Measurements from ENCODE around the gene NDUFAF2.
"Not testable (repeated sequence)": the region's sequence is repeated elsewhere in the genome, so short reads cannot be mapped to it uniquely, and the experiment has no call there.

Gene NDUFAF2, protein sequence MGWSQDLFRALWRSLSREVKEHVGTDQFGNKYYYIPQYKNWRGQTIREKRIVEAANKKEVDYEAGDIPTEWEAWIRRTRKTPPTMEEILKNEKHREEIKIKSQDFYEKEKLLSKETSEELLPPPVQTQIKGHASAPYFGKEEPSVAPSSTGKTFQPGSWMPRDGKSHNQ
- long read RNA-seq, donor 1, transcript NDUFAF2-201 (4 exons, 719 nt): major isoform, 48 of 63 reads
- long read RNA-seq, donor 1, partial matches to known transcripts: 12 of 63 reads
- long read RNA-seq, donor 1, other reads (novel, unspliced or antisense): 0 of 63 reads
- long read RNA-seq, donor 2, transcript NDUFAF2-201 (4 exons, 719 nt): major isoform, 15 of 26 reads
- long read RNA-seq, donor 2, partial matches to known transcripts: 10 of 26 reads
- long read RNA-seq, donor 2, other reads (novel, unspliced or antisense): 0 of 26 reads
- long read RNA-seq, donor 3, transcript NDUFAF2-201 (4 exons, 719 nt): major isoform, 18 of 19 reads
- long read RNA-seq, donor 3, partial matches to known transcripts: 0 of 19 reads
- long read RNA-seq, donor 3, other reads (novel, unspliced or antisense): 0 of 19 reads
- long read RNA-seq, donor 4, transcript NDUFAF2-201 (4 exons, 719 nt): major isoform, 22 of 81 reads
- long read RNA-seq, donor 4, partial matches to known transcripts: 58 of 81 reads
- long read RNA-seq, donor 4, other reads (novel, unspliced or antisense): 0 of 81 reads
- long read RNA-seq, donor 5, transcript NDUFAF2-201 (4 exons, 719 nt): major isoform, 26 of 29 reads
- long read RNA-seq, donor 5, partial matches to known transcripts: 0 of 29 reads
- long read RNA-seq, donor 5, other reads (novel, unspliced or antisense): 0 of 29 reads
- long read RNA-seq, donor 6, transcript NDUFAF2-201 (4 exons, 719 nt): major isoform, 17 of 24 reads
- long read RNA-seq, donor 6, partial matches to known transcripts: 5 of 24 reads
- long read RNA-seq, donor 6, other reads (novel, unspliced or antisense): 0 of 24 reads
- long read RNA-seq, donor 7, transcript NDUFAF2-201 (4 exons, 719 nt): major isoform, 28 of 144 reads
- long read RNA-seq, donor 7, partial matches to known transcripts: 115 of 144 reads
- long read RNA-seq, donor 7, other reads (novel, unspliced or antisense): 0 of 144 reads
- long read RNA-seq, donor 8, transcript NDUFAF2-201 (4 exons, 719 nt): major isoform, 19 of 21 reads
- long read RNA-seq, donor 8, partial matches to known transcripts: 0 of 21 reads
- long read RNA-seq, donor 8, other reads (novel, unspliced or antisense): 0 of 21 reads

DNA sequence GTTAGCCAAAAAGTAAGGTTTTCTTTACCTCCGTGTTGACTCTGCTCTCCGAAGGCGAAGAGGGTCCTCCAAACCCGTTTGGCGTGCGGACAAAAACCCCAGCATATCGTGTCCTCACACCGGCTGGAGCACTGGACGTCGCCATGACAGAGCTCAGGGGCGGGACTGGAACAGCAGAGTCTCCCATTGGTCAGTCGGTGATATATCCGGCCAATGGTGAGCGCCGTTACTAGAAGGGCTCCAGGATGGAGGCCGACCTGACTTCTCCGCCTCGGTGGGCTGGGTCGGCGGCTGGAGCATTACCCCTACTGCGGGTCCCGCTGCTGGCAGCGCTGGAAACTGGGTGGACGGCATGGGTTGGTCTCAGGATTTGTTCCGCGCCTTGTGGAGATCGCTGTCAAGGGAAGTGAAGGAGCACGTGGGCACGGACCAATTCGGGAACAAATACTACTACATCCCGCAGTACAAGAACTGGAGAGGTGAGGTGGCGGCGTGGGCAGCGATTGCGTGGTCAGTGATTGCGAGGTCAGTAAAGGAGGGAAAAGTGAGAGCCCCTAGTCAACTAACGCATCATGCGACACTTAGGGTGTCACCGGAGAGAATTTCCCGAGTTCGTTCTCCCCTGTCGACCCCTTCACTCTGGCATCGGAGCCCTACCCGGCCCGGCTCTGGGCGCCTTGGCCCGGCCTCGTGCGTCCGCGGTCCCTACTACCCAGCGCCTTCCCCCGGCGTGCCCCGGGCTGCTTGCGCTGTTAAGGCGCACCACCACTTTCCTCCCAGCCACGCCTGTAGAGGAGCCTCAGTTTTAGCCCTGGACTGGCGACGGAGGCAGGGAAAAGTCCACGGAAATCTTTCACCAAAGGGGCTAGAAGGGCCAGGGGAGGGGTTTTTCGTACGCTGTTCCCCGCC lies at the start of gene NDUFAF2, which contains the start of gene ERCC8:
TSS of gene NDUFAF2 (plus strand) at position 302 of the 909 bp plus-strand sequence. CDS start at position 353, 51 bp downstream.
TSS of gene ERCC8 (minus strand) at position 167 of the 909 bp plus-strand sequence. CDS start at position 105, 62 bp downstream.
- DNase-seq: peak; percentile 94

DNA sequence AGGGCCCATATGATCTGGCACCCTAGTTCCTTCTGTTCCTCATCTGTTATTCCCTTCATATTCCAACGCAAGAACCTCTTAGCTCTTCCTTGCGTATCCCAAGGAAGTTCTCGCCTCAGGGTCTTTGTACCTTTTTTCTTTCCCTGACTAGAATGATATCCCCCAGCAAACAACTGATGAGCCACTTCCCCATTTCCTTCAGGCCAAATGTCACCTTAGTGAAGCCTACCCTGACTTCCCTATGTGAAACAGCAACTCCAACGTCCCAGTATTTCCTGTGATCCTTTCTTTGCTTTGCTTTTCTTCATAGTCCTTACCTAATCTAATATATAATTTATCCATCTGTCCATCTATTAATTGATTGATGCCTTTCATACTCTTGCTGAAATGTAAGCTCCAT lies 48.0 kb upstream of the NDUFAF2 start:
- DNase-seq: no peak

DNA sequence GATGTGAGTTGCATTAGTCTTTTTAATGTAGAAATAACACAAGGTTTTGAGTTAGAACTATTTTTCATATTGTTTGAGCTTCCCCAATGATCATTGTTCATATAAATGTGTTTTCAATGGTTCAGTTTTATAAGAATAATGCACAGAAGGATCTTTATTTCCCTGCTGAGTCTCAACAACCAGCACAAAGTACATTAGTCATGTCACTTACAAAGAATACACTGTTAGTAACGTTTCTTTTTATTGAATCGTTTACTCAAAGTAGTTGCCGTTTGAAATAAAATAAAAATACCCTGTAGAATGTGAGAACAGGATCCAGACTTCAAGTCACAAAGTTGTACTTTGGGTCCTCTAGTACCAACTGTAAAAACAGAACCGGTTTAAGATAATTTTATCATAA lies 41.6 kb upstream of the NDUFAF2 start:
- DNase-seq: no peak

DNA sequence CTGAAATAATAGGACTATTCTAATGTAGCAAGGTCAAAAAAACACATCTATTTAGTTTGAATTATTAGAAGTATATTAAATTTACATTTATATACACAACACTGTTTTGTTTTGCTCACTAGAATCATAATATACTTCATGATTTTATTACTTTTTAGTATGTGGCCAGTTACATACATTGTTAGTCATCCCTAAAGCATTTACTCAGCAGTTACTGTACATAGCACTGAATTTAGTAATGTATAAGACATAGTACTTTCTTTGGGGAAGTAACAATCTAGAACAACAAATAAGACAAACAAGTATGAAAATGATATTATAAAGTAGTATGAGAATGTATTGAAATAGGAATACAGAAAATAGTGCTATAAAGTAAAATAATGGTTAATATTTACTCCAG lies 28.4 kb upstream of the NDUFAF2 start:
- DNase-seq: no peak

DNA sequence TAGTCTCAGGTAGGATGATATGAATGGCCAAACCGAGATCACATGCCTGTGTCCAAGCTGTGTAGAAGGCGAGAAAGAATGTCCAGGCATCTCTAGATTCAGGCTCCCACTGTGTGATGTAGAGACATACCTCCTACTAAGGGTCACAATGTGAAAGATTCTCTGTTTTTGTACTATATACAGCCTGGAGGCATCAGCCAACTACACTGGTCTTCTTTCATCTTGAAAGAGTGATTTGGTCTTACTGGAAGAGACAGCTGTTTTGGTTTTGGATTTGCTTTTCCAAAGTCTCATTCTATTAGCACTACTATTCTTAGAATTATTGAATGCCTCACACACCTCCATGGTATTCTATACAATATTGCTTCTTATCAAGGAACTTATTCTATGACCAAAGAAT lies 26.5 kb upstream of the NDUFAF2 start:
- DNase-seq: no peak

DNA sequence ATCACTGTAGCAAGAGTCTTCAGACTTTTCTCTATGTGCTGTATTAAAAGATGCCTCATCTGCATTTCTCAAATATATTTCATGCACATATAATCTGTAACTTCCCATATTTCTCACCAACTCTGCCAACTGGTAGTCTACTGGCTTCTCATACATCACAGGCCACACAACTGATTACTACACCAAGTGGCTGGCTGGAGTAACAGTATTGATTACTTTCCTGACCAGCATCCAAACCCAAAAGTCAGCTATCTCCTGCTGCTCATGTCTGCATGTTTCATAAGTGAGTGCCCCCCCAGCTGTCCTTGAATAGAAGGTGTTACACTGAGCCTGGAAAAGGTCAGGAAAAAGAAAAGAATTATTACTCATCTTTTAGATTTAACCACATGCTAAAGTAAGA lies 17.6 kb upstream of the NDUFAF2 start:
- no peak for DNase-seq

DNA sequence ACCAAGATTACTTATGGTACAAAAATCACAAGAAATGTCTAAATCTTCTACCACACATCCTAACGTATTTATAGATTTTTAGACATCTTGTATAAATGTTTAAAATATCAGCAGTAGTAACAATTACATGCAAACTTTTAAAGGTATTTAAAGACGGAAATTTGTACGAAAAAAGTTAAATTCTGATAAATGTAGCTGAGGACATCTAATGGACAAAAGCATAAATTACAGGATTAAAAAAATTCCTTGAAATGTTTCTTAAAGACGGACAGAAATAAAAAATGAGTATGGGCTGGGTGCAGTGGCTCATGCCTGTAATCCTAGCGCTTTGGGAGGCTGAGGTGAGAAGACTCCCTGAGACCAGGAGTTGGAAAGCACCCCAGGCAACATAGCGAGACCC lies 16.0 kb upstream of the NDUFAF2 start:
- no peak for DNase-seq

DNA sequence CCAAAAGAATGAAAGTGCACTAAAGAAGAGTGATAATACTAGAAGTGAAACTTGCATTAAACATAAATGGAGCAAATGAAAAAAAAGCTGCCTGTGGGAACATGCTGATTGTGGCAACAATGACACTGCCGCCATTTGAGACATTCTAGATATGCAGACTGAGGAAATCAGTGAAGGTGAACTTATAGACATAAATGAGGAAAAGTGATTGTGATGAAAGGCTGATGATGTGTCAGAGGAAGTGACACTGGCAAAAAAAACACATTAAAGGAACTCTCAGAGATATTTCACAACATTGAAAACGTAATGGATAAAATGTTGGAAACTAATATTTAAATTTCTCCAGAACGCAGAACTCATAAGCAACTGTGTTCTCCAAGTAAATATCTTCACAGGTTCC lies 1.4 kb upstream of the NDUFAF2 start:
- no peak for DNase-seq

DNA sequence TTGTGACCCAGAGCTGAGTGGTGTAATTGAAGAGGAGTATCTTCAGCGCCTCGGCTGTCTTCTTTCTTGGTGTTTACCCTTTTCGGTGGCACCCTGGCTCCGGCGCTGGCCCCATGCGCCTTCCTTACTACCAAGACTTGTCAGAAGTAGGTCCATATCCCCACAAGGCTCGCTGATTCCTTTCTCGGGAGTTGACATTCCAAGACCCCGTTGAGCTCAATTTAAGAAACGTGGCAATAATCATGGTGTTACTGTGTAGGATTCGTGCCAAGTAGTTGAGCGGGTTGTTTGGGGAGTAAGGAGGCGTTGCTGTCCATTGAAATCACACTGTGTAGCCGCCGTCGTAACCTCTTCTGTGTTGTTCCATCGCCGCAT lies 795 bp downstream of the NDUFAF2 start:
- DNase-seq: no peak

DNA sequence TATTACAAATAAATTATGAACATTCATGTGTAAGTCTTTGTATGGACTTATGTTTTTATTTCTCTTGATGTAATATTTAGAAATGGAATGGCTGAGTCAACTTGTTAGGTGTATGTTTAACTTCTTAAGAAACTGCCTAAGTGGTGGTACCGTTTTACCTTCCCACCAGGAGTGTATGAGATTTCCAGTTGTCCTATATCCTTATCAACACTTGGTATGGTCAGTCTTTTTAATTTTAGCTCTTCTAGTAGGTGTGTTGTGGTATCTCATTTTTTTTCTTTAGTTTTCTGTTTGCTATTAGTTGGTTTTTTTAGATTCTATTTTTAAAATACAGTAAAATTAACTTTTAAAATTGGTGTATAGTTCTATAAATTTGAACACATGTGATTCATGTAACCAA lies 3.7 kb downstream of the NDUFAF2 start:
- DNase-seq: no peak

DNA sequence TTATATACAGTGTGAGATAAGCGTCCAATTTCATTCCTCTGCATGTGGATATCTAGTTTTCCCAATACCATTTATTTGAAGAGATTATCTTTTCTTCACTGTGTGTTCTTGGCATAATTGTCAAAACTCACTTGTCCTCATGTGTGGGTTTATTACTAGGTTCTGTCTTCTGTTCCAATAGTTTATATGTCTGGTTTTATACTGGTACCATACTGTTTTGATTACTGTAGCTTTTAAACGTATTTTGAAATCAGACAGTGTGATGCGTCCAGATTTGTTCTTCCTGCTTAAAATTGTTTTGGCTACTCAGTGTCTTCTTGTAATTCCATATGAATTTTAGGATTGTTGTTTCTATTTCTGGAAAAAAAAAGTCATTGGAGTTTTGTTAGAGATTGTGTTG lies 10.2 kb downstream of the NDUFAF2 start:
- no peak for DNase-seq

DNA sequence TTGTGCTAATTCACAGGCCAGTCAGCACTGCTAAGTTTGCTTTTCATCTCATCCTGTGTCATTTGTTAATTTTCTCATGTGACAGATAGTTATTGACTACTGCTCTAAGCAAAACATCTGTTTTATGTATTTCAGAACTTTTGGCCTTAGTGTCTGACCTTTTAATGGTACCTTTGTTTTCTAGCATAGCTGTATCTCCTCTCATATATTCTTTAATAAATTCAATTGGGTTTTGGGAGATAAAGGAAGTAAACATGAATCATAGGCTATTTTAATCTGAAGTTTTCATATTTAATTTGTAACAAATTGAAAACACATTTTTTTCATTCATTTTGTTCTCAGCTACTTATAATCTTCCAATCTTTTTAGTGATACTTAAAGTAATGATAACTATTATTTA lies 13.1 kb downstream of the NDUFAF2 start:
- no peak for DNase-seq

DNA sequence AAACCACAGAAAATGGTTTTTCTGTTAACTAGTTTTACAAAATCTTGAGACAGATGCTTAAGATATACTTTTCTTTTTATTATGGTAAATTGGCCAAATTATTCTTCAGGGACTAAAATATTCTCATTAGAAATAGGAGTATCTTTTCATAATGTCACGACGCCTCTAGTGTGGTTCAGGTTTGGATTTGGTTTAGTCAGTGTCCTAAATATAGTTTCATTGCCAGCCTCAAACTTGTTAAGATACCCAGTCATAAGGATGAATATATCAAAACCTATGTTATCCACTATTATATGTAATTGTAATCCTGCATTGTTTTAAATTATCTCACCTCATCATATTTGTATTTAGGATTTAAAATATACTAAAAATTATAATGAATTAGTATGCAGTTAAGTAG lies 13.7 kb downstream of the NDUFAF2 start:
- no peak for DNase-seq

DNA sequence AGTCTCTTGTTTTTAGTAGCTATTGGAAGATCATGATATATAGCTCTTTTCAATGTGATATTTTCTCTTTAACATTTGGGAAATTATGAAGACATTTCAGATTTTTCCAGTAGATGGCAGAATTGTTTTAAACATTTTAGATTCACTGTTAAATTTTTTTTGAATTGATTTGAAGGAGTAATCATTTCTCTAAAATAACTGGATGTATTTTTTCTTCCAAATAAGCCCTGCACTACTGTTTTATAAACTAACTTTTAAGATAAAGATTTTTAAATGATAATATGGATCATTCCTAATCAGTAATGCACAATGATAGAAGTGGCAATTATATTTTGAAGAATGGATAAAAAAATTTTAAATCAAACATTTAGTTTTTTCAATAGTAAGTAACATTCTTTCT lies 14.2 kb downstream of the NDUFAF2 start:
- no peak for DNase-seq

DNA sequence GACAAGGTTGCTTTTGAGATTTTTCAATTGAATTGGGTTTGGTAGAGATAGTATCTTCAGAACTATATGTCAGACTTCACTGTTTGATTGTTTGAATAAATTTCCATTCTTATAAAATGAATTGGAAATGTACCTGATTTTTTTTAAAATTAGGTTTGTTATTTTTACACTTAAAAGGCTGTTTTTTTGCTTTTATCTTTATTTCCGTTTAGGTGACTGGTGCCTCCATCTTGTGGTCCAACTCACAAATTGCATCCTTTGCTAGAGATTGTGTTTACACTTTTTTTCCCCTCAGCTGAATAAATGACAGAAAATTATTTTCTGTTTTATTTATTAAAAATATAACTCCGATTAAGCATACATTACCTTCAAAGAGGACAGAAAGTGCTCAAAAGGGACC lies 15.6 kb downstream of the NDUFAF2 start:
- no peak for DNase-seq

DNA sequence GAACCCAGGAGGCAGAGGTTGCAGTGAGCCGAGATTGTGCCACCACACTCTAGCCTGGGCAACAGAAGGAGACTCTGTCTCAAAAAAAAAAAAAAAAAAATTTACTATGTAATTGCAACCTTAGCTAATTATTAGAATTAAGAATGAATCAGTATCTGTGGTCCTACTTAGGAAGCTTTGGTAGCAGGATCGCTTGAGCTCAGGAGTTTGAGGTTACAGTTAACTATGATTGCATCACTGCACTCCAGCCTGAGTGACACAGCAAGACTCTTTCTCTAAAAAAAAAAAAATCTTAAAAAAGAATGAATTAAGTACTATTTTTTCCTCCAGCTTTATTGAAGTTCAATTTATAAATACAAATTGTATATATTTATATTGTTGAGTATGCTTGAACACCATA lies 16.7 kb downstream of the NDUFAF2 start:
- no peak for DNase-seq

DNA sequence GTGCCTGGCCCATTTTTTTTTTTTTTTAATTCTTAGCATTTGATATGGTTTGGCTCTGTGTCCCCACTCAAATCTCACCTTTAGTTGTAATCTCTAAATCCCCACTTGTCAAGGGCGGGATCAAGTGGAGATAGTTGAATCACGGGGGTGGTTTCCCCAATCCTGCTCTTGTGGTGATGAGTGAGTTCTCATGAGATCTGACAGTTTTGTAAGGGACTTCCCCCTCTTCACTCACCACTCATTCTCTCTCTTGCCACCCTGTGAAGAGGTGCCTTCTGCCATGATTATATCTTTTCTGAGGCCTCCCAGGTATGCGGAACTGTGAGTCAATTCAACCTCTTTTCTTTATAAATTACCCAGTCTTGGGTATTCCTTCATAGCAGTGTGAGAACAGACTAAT lies 27.2 kb downstream of the NDUFAF2 start:
- DNase-seq: no peak

DNA sequence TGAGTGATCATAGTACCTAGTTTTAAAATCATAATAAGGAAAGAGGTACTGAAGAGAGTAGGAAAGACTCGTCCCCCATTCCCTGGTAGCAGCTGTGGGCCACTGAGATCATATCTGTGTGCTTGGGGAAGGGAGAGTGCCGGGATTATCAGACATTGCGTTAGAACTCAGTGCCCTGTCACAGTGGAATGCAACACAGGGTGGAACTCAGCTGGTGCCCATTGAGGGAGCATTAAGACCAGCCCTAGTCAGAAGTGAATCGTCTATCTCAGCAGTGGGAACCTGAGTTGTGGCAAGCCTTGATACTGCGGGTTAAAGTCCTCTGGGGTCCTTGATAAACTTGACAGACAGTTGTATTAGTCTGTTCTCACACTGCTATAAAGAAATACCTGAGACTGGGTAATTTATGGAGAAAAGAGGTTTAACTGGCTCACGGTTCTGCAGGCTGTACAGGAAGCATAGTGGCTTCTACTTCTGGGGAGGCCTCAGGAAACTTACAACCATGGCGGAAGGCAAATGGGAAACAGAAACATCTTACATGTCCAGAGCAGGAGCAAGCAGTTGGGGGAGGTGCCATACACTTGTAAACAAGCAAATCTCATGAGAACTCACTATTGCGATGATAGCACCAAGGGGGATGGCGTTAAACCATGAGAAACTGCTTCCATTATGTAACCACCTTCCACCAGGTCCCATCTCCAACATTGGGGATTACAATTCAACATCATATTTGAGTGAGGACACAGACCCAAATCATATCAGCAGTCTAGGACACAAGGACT lies 33.1 kb downstream of the NDUFAF2 start:
- DNase-seq: no peak

DNA sequence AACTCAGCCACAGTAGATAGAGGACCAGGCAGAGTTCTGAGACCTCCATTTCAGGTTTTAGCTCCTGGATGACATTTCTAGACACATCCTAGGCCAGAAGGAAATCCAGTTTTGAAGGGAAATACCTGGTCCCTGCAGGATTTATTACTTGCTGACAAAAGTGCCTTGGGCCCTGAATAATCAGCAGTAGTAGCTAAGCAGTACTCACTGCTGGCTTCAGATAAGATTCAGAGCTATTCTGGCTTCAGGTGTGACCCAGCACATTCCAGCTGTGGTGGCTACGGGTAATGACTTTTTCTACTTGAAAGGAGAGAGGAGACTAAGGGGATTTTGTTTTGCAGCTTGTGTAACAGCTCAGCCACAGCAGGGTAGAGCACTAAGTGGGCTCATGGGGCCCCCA lies 34.0 kb downstream of the NDUFAF2 start:
- DNase-seq: no peak

DNA sequence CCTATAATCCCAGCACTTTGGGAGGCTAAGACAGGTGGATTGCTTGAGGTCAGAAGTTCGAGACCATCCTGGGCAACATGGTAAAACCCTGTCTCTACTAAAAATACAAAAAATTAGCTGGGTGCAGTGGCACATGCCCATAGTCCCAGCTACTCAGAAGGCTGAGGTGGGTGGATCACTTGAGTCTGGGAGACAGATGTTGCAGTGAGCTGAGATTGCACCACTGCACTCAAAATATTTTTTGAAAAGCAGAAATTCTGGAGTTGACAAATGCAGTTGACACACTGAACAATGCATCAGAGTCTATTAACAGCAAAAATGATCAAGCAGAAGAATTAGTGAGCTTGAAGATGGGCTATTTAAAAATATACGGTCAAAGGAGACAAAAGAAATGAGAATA lies 35.5 kb downstream of the NDUFAF2 start:
- DNase-seq: no peak

DNA sequence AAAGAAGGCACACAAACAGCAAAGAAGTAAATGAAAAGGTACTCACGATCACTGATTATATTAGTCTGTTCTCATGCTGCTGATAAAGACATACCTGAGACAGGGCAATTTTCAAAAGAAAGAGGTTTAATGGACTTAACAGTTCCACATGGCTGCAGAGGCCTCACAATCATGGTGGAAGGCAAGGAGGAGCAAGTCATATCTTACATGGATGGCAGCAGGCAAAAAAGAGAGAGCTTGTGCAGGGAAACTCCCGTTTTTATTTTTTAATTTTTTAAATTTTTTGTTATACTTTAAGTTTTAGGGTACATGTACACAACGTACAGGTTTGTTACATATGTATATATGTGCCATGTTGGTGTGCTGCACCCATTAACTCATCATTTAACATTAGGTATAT lies 37.1 kb downstream of the NDUFAF2 start:
- DNase-seq: not testable (repeated sequence)

Data from right kidney (tissue), 9 donors.